GM15510 (cell line): Measurements from ENCODE around the gene SORCS1.

Source experiments
- POLR2A ChIP-seq: IDR thresholded peaks from 3 replicates; pipeline ENCODE4 v1.6.1; 2011; ENCODE audit warnings: borderline replicate concordance; ENCODE audit not compliant: insufficient read length; ENCODE audit errors: extremely low read depth

The SORCS1 gene

GRCh38 chr10:107129000-107129399 lies 35.5 kb downstream of the SORCS1 start:
- no peak for TF ChIP-seq POLR2A

GRCh38 chr10:107126512-107127065 lies 37.9 kb downstream of the SORCS1 start:
- no peak for TF ChIP-seq POLR2A

- TF ChIP-seq POLR2A: no peak
These were observed 41.8 kb downstream of the SORCS1 start for GRCh38 chr10:107122703-107123102.

DNA sequence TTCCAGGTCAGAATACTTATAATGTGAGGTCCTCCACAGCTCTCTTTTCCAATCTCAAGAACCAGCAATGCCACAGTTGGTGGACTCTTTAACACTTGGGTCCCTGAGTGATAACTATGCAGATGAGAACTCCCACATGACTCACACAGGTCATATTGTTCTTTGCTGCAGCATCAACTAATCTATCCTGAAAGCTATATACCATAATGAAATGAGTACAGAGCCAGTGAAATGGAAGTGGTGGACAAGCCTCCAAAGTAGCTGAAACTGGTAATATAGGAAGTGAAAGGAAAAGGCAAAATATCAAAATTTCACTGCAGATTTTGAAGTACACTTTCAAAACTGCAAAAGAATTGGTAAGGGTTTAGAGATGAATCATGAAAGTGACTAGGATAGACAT lies 45.6 kb downstream of the SORCS1 start:
- TF ChIP-seq POLR2A: no peak

GRCh38 chr10:107104026-107104652 lies 60.4 kb downstream of the SORCS1 start:
- TF ChIP-seq POLR2A: no peak

DNA sequence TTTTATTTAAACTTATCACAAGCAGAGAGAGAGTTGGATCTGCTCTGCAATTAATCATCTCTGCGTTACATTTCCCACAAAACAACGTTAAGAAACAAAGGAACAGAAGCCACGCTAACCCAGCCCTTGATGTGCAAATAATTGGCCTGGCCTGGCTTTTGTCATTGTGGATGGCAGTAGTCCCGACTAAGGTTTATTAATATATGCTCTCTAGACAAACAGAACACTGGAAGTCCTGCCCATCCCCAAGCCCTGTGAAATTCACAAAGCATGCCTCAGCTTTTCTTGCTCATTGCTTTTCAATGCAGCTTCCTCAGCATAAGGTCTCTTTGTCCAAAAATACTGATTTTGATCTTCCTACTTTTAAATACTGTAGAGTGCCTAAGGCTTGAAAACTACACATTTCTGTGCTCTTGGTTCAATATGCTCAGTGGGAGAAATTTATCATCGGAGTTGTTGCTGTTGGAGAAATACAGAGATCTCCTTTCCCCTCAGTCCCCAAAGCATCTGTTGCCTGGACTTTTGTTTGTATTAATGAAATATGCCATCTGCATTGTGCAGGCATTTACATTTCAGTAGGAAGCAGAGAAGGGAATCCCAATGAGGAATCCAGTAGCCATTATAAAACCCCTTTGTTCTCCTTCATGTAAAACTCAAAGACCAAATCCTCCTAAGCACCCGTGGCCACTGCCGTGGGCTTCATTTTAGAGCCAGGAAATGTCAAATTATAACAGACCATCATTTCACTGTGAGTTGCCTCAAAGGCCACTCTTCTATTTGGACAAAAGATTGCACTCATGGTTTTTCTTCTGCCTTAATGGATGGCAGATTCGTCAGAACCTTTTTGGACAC lies 61.1 kb downstream of the SORCS1 start:
- TF ChIP-seq POLR2A: no peak

- no peak for TF ChIP-seq POLR2A
These were observed 66.2 kb downstream of the SORCS1 start for GRCh38 chr10:107098326-107098725.

GRCh38 chr10:107094824-107095522 lies 69.5 kb downstream of the SORCS1 start:
- TF ChIP-seq POLR2A: no peak

GRCh38 chr10:107092321-107092720 lies 72.2 kb downstream of the SORCS1 start:
- TF ChIP-seq POLR2A: no peak

DNA sequence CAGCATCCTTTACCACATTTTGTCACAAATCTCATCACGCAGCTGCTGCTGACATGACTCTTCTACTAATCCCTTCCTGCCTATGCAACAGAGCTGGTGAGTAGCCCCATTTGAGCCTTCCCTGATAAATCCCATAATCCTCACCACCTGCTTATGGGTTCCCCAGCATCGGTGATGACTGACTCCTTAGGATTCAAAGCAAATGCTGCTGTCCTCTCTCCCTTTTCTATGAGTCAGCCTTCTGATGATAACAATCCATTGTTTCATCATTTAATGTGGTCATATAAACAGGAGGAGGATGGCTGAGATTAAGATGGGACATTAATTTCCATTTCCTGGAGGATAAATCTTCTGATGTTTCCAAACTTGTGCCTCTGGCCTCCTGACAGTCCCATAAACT lies 73.4 kb downstream of the SORCS1 start:
- no peak for TF ChIP-seq POLR2A

GRCh38 chr10:107085665-107086525 lies 78.6 kb downstream of the SORCS1 start:
- no peak for TF ChIP-seq POLR2A

GRCh38 chr10:107083388-107084009 lies 81.0 kb downstream of the SORCS1 start:
- TF ChIP-seq POLR2A: no peak

DNA sequence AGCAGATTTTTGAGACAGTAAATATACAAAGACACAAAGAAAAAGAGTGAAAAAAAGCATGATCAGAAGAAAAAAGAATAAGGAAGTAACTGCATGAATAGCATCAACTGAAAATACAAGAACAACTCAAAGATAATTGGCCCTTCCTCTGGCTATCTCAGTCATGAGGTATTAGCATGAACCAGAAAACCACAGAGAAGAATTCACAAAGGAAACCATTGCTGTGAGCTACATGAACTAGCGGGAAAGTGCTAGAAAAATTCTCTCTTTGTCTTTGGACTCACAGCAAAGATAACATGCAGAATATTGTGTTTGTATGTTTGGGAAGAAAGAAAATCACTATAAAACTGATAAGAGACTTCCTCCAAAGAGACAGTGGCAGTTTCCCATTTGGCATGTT lies 82.9 kb downstream of the SORCS1 start:
- TF ChIP-seq POLR2A: no peak

GRCh38 chr10:107075117-107075516 lies 89.4 kb downstream of the SORCS1 start:
- no peak for TF ChIP-seq POLR2A
